RWPE2 (cell line): ENCODE results near the gene GNA15.

Experiments used
- ATAC-seq: fragments of 200-7000 bp; cut with Tn5 transposase; 3 replicates; pipeline ENCODE4 v1.9.1; 2021; ENCODE audit warnings: low read depth
- DNase-seq: peaks from one replicate; pipeline ENCODE4 v3.0.0-alpha.2; 2020; ENCODE audit warnings: low spot score
- H3K27ac ChIP-seq: fragments of 450-650 bp; 2 replicates; pipeline ENCODE4 v1.5.1; 2017; ENCODE audit warnings: mild to moderate bottlenecking; ENCODE audit not compliant: poor library complexity, severe bottlenecking
- H3K27me3 ChIP-seq: fragments of 250-450 bp; sonication (Bioruptor Pico); 2 replicates; pipeline ENCODE4 v1.5.1; 2021; ENCODE audit warnings: mild to moderate bottlenecking, moderate library complexity; ENCODE audit not compliant: insufficient read depth, poor library complexity, severe bottlenecking
- H3K36me3 ChIP-seq: fragments of 250-450 bp; sonication (Bioruptor Pico); 2 replicates; pipeline ENCODE4 v1.5.1; 2020; ENCODE audit warnings: low read depth, mild to moderate bottlenecking, moderate library complexity
- H3K4me1 ChIP-seq: fragments of 250-450 bp; sonication (Bioruptor Pico); 2 replicates; pipeline ENCODE4 v1.5.1; 2021; ENCODE audit warnings: mild to moderate bottlenecking, moderate library complexity; ENCODE audit not compliant: insufficient read depth, poor library complexity, severe bottlenecking
- H3K4me3 ChIP-seq: fragments of 250-450 bp; sonication (Bioruptor Pico); 2 replicates; pipeline ENCODE4 v1.5.1; 2021; ENCODE audit warnings: mild to moderate bottlenecking, moderate library complexity; ENCODE audit not compliant: severe bottlenecking
- H3K9me3 ChIP-seq: fragments of 250-450 bp; sonication (Bioruptor Pico); 2 replicates; pipeline ENCODE4 v1.5.1; 2021; ENCODE audit warnings: mild to moderate bottlenecking, moderate library complexity; ENCODE audit not compliant: severe bottlenecking
- CTCF ChIP-seq: fragments of 450-650 bp; IDR thresholded peaks from one replicate; pipeline ENCODE4 v1.5.1; 2017; ENCODE audit warnings: mild to moderate bottlenecking, moderate library complexity; ENCODE audit not compliant: poor library complexity, severe bottlenecking

The GNA15 gene

GRCh38 chr19:3107658-3108057 is 28.2 kb upstream of the GNA15 start:
- Histone ChIP-seq H3K4me1 (no peaks in the 10 kb centered on the region), H3K4me3 (no peak overlapping the region), H3K27ac (no peak overlapping the region), H3K36me3 (no peaks in the 10 kb centered on the region; the same call in 1 of the 2 replicates), H3K27me3 (no peaks in the 10 kb centered on the region), H3K9me3 (no peaks in the 10 kb centered on the region)
- ATAC-seq (no peak), DNase-seq (no peak)
- TF ChIP-seq CTCF: no peak

GRCh38 chr19:3108775-3109174 is 27.1 kb upstream of the GNA15 start:
- ATAC-seq (peak; percentile 70; the same call in 2 of the 3 replicates), DNase-seq (no peak)
- no peaks in the 10 kb centered on the region for H3K9me3 ChIP-seq
- no peaks in the 10 kb centered on the region for H3K4me1 ChIP-seq
- TF ChIP-seq CTCF: peak; percentile 81
- no peak overlapping the region for H3K27ac ChIP-seq
- H3K36me3 ChIP-seq: no peaks in the 10 kb centered on the region; the same call in 1 of the 2 replicates
- no peaks in the 10 kb centered on the region for H3K27me3 ChIP-seq
- no peak overlapping the region for H3K4me3 ChIP-seq

- H3K36me3 ChIP-seq: no peaks in the 10 kb centered on the region; the same call in 1 of the 2 replicates
- no peaks in the 10 kb centered on the region for H3K4me1 ChIP-seq
- no peak for DNase-seq
- H3K27ac ChIP-seq: no peak overlapping the region
- TF ChIP-seq CTCF: no peak
- no peak overlapping the region for H3K4me3 ChIP-seq
- no peak for ATAC-seq
- H3K27me3 ChIP-seq: no peaks in the 10 kb centered on the region
- H3K9me3 ChIP-seq: no peaks in the 10 kb centered on the region
Measured at GRCh38 chr19:3109491-3109890, 26.3 kb upstream of the GNA15 start.

GRCh38 chr19:3110126-3110825 is 25.6 kb upstream of the GNA15 start:
- H3K27me3 ChIP-seq: no peaks in the 10 kb centered on the region
- ATAC-seq (no peak), DNase-seq (no peak)
- peaks cover 6% of the 10 kb centered on the region for H3K36me3 ChIP-seq
- H3K9me3 ChIP-seq: no peaks in the 10 kb centered on the region
- TF ChIP-seq CTCF: no peak
- no peaks in the 10 kb centered on the region for H3K4me1 ChIP-seq
- H3K27ac ChIP-seq: no peak overlapping the region
- H3K4me3 ChIP-seq: no peak overlapping the region

GRCh38 chr19:3111586-3112247 is 24.1 kb upstream of the GNA15 start:
- no peak for TF ChIP-seq CTCF
- ATAC-seq (no peak), DNase-seq (no peak)
- Histone ChIP-seq H3K9me3 (no peaks in the 10 kb centered on the region), H3K27ac (no peak overlapping the region), H3K27me3 (no peaks in the 10 kb centered on the region), H3K36me3 (peaks cover 13% of the 10 kb centered on the region), H3K4me1 (no peaks in the 10 kb centered on the region), H3K4me3 (no peak overlapping the region)
